Naive B cell (primary cell): Measurements from ENCODE around the gene MYL5. TPM values are rescaled to one million over a fixed set of nuclear protein-coding genes. Genes with fewer than 3 reads are reported as not detected.
"Not testable (repeated sequence)": the region's sequence is repeated elsewhere in the genome, so short reads cannot be mapped to it uniquely, and the experiment has no call there.

ENCODE experiments used
- ATAC-seq, 2 donors: fragments of 150-1000 bp; cut with Tn5 transposase; 2 replicates each; pipeline ENCODE4 v1.10.0; 2021; ENCODE audit warnings: low read depth in 2 of 2, mild to moderate bottlenecking in 2 of 2, moderate library complexity in 2 of 2
- DNase-seq: peaks from one replicate; pipeline ENCODE4 v3.0.0; 2022
- H3K27ac Mint-ChIP-seq, 6 donors: one replicate each; pipeline ENCODE4 v1.8.0; 2020 to 2022; ENCODE audit warnings: mild to moderate bottlenecking in 6 of 6, mixed read lengths in 6 of 6, moderate library complexity in 5 of 6, inconsistent platforms in 2 of 6
- H3K27me3 Mint-ChIP-seq, 3 donors: one replicate each; pipeline ENCODE4 v1.8.0; 2021 to 2022; ENCODE audit warnings: mixed read lengths in 3 of 3, mild to moderate bottlenecking in 1 of 3
- H3K36me3 Mint-ChIP-seq, 2 donors: one replicate each; pipeline ENCODE4 v1.8.0; 2020 to 2022; ENCODE audit warnings: mixed read lengths in 2 of 2, inconsistent platforms in 1 of 2, mild to moderate bottlenecking in 1 of 2
- H3K4me1 Mint-ChIP-seq, 3 donors: one replicate each; pipeline ENCODE4 v1.8.0; 2020 to 2022; ENCODE audit warnings: mixed read lengths in 3 of 3, inconsistent platforms in 1 of 3, mild to moderate bottlenecking in 1 of 3, moderate library complexity in 1 of 3
- H3K4me3 Mint-ChIP-seq, 8 donors: one replicate each; pipeline ENCODE4 v1.8.0; 2020 to 2022; ENCODE audit warnings: mild to moderate bottlenecking in 8 of 8, mixed read lengths in 8 of 8, moderate library complexity in 8 of 8, inconsistent platforms in 2 of 8
- H3K9me3 Mint-ChIP-seq, 7 donors: one replicate each; pipeline ENCODE4 v1.8.0; 2020 to 2022; ENCODE audit warnings: mixed read lengths in 7 of 7, mild to moderate bottlenecking in 5 of 7, inconsistent platforms in 2 of 7, moderate library complexity in 1 of 7
- polyA plus RNA-seq, 6 donors: library from polyadenylated mRNA; unstranded; fragments of 300-500 nt; fragmentation: Illumina TruSeq; gene quantifications; one replicate each; pipeline ENCODE4 v1.2.3, GENCODE V29; 2021; ENCODE audit warnings: low read depth in 6 of 6

MYL5 gene
- polyA plus RNA-seq, 6 donors from 2014 or later = 7.3 to 13.4 (median 11.8) TPM

- DNase-seq (no peak), ATAC-seq (no peak)
- no peaks in the 10 kb centered on the region for H3K27me3 Mint-ChIP-seq
- peaks cover 0 to 5% (median 0%) of the 10 kb centered on the region in 7 donors for H3K9me3 Mint-ChIP-seq
- peaks cover 12 to 34% (median 16%) of the 10 kb centered on the region in 3 donors for H3K4me1 Mint-ChIP-seq
- H3K27ac Mint-ChIP-seq = peak overlapping the region in 3 of 6 donors; percentile 24 to 83 (median 80)
- H3K36me3 Mint-ChIP-seq = peaks cover 0 to 15% of the 10 kb centered on the region in 2 donors
- H3K4me3 Mint-ChIP-seq = peak overlapping the region; percentile 81 to 92 (median 84)
These were observed 9.6 kb upstream of the MYL5 start for GRCh38 chr4:664713-665231.

- Mint-ChIP-seq H3K27me3 (no peaks in the 10 kb centered on the region), H3K36me3 (peaks cover 0 to 9% of the 10 kb centered on the region in 2 donors), H3K4me3 (peak overlapping the region; percentile 1 to 92 (median 72)), H3K27ac (peak overlapping the region in 3 of 6 donors; percentile 28 to 80 (median 67)), H3K4me1 (peaks cover 12 to 34% (median 13%) of the 10 kb centered on the region in 3 donors), H3K9me3 (peaks cover 0 to 5% (median 0%) of the 10 kb centered on the region in 7 donors)
- DNase-seq (no peak), ATAC-seq (no peak)
These were observed 9.0 kb upstream of the MYL5 start for GRCh38 chr4:665381-665750.

GRCh38 chr4:665751-666435 lies 8.4 kb upstream of the MYL5 start:
- Mint-ChIP-seq H3K27ac (peak overlapping the region in 1 of 6 donors; percentile 80), H3K4me1 (peaks cover 11 to 34% (median 12%) of the 10 kb centered on the region in 3 donors), H3K27me3 (no peaks in the 10 kb centered on the region), H3K9me3 (peaks cover 0 to 2% (median 0%) of the 10 kb centered on the region in 7 donors), H3K36me3 (peaks cover 0 to 4% of the 10 kb centered on the region in 2 donors), H3K4me3 (peak overlapping the region in 4 of 8 donors; percentile 6 to 82 (median 19))
- no peak for DNase-seq
- ATAC-seq = no peak

GRCh38 chr4:666436-666810 lies 7.9 kb upstream of the MYL5 start:
- Mint-ChIP-seq H3K36me3 (no peaks in the 10 kb centered on the region), H3K4me3 (peak overlapping the region in 1 of 8 donors; percentile 35), H3K9me3 (peaks cover 0 to 1% (median 0%) of the 10 kb centered on the region in 7 donors), H3K27ac (no peak overlapping the region), H3K4me1 (peaks cover 11 to 34% (median 12%) of the 10 kb centered on the region in 3 donors), H3K27me3 (no peaks in the 10 kb centered on the region)
- DNase-seq (no peak), ATAC-seq (no peak)

- DNase-seq (no peak), ATAC-seq (no peak)
- Mint-ChIP-seq H3K9me3 (peaks cover 0 to 1% (median 0%) of the 10 kb centered on the region in 7 donors), H3K4me1 (peaks cover 11 to 34% (median 12%) of the 10 kb centered on the region in 3 donors), H3K27me3 (no peaks in the 10 kb centered on the region), H3K4me3 (peak overlapping the region in 1 of 8 donors; percentile 35), H3K27ac (no peak overlapping the region), H3K36me3 (no peaks in the 10 kb centered on the region)
These were observed 7.4 kb upstream of the MYL5 start for GRCh38 chr4:666822-667544.

GRCh38 chr4:667545-667925 lies 6.8 kb upstream of the MYL5 start:
- H3K4me1 Mint-ChIP-seq = peaks cover 11 to 34% (median 12%) of the 10 kb centered on the region in 3 donors
- H3K36me3 Mint-ChIP-seq = no peaks in the 10 kb centered on the region
- H3K4me3 Mint-ChIP-seq = no peak overlapping the region
- H3K9me3 Mint-ChIP-seq = peaks cover 0 to 1% (median 0%) of the 10 kb centered on the region in 7 donors
- DNase-seq = no peak
- H3K27me3 Mint-ChIP-seq = no peaks in the 10 kb centered on the region
- peak overlapping the region in 1 of 6 donors; percentile 66 for H3K27ac Mint-ChIP-seq
- ATAC-seq = no peak

GRCh38 chr4:668219-668618 lies 6.1 kb upstream of the MYL5 start:
- not testable (repeated sequence) for H3K4me3 Mint-ChIP-seq, ATAC-seq, H3K9me3 Mint-ChIP-seq, H3K36me3 Mint-ChIP-seq, H3K27ac Mint-ChIP-seq, H3K27me3 Mint-ChIP-seq, DNase-seq
- peaks cover 11 to 31% (median 14%) of the 10 kb centered on the region in 3 donors for H3K4me1 Mint-ChIP-seq

- not testable (repeated sequence) for H3K27me3 Mint-ChIP-seq, H3K9me3 Mint-ChIP-seq
- H3K4me1 Mint-ChIP-seq = peaks cover 4 to 22% (median 17%) of the 10 kb centered on the region in 3 donors
These were observed 4.4 kb upstream of the MYL5 start for GRCh38 chr4:669806-670559.

GRCh38 chr4:671769-672168 lies 2.6 kb upstream of the MYL5 start:
- no peak overlapping the region for H3K27ac Mint-ChIP-seq
- no peaks in the 10 kb centered on the region for H3K9me3 Mint-ChIP-seq
- DNase-seq = no peak

More at GRCh38 chr4:669806-670559, 4.4 kb upstream of the MYL5 start:
- not testable (repeated sequence) for H3K27ac Mint-ChIP-seq, ATAC-seq, DNase-seq, H3K36me3 Mint-ChIP-seq
- peak overlapping the region in 1 of 8 donors; percentile 95 for H3K4me3 Mint-ChIP-seq

GRCh38 chr4:673349-674091 lies 822 bp upstream of the MYL5 start:
- DNase-seq = no peak

More at GRCh38 chr4:671769-672168, 2.6 kb upstream of the MYL5 start:
- Mint-ChIP-seq H3K4me3 (peak overlapping the region in 6 of 8 donors; percentile 32 to 95 (median 64)), H3K27me3 (no peaks in the 10 kb centered on the region), H3K4me1 (peaks cover 12 to 25% (median 16%) of the 10 kb centered on the region in 3 donors), H3K36me3 (no peaks in the 10 kb centered on the region)
- no peak for ATAC-seq

GRCh38 chr4:675036-675882 lies 917 bp downstream of the MYL5 start:
- Mint-ChIP-seq H3K36me3 (no peaks in the 10 kb centered on the region), H3K9me3 (no peaks in the 10 kb centered on the region), H3K4me1 (peaks cover 12 to 20% (median 18%) of the 10 kb centered on the region in 3 donors), H3K4me3 (peak overlapping the region; percentile 65 to 95 (median 92)), H3K27ac (peak overlapping the region; percentile 16 to 96 (median 90)), H3K27me3 (peaks cover 0 to 6% (median 0%) of the 10 kb centered on the region in 3 donors)
- DNase-seq = no peak
- ATAC-seq = no peak

More at GRCh38 chr4:673349-674091, 822 bp upstream of the MYL5 start:
- Mint-ChIP-seq H3K27me3 (no peaks in the 10 kb centered on the region), H3K27ac (peak overlapping the region in 4 of 6 donors; percentile 33 to 91 (median 60)), H3K4me1 (peaks cover 12 to 18% (median 16%) of the 10 kb centered on the region in 3 donors), H3K9me3 (no peaks in the 10 kb centered on the region), H3K4me3 (peak overlapping the region; percentile 74 to 95 (median 90)), H3K36me3 (no peaks in the 10 kb centered on the region)
- ATAC-seq = no peak
